ENCODE results near the gene BAHCC1.

The BAHCC1 gene

GRCh38 chr17:81481073-81481799 lies 86.0 kb downstream of the BAHCC1 start:
- Histone ChIP-seq H3K36me3 (ENCODE audit: insufficient read depth) (no peaks in the 10 kb centered on the region), H3K4me3 (IDR thresholded peaks at IDR 0.05; ENCODE audit: insufficient read depth, low read depth, low read length) (no peak overlapping the region)
- TF ChIP-seq CTCF (conservative IDR thresholded peaks at IDR 0.05; ENCODE audit: low read depth, low read length): no peak

GRCh38 chr17:81481815-81482505 lies 86.7 kb downstream of the BAHCC1 start:
- Histone ChIP-seq H3K4me3 (IDR thresholded peaks at IDR 0.05; ENCODE audit: insufficient read depth, low read depth, low read length) (no peak overlapping the region), H2AFZ (ENCODE audit: low read depth) (no peak overlapping the region), H3K4me2 (no peak overlapping the region), H3K27me3 (ENCODE audit: insufficient read depth, low read depth) (peaks cover 76% of the 10 kb centered on the region), H3K36me3 (ENCODE audit: insufficient read depth) (no peaks in the 10 kb centered on the region), H3K9ac (no peak overlapping the region), H3K79me2 (ENCODE audit: insufficient read depth, low read depth) (no peaks in the 10 kb centered on the region), H4K20me1 (ENCODE audit: insufficient read depth) (no peaks in the 10 kb centered on the region), H3K27ac (no peak overlapping the region), H3K4me1 (ENCODE audit: low read depth, poor library complexity, severe bottlenecking) (peaks cover 6% of the 10 kb centered on the region)
- TF ChIP-seq CTCF (conservative IDR thresholded peaks at IDR 0.05; ENCODE audit: low read depth, low read length): no peak

More at GRCh38 chr17:81481073-81481799, 86.0 kb downstream of the BAHCC1 start:
- Histone ChIP-seq H3K9ac (no peak overlapping the region), H3K27me3 (ENCODE audit: insufficient read depth, low read depth) (peaks cover 78% of the 10 kb centered on the region), H3K4me1 (ENCODE audit: low read depth, poor library complexity, severe bottlenecking) (peaks cover 6% of the 10 kb centered on the region), H4K20me1 (ENCODE audit: insufficient read depth) (no peaks in the 10 kb centered on the region), H3K79me2 (ENCODE audit: insufficient read depth, low read depth) (no peaks in the 10 kb centered on the region), H2AFZ (ENCODE audit: low read depth) (no peak overlapping the region), H3K4me2 (no peak overlapping the region), H3K27ac (no peak overlapping the region)

- no peak for TF ChIP-seq CTCF (conservative IDR thresholded peaks at IDR 0.05; ENCODE audit: low read depth, low read length)
- Histone ChIP-seq H3K4me3 (IDR thresholded peaks at IDR 0.05; ENCODE audit: insufficient read depth, low read depth, low read length) (no peak overlapping the region), H3K4me1 (ENCODE audit: low read depth, poor library complexity, severe bottlenecking) (peaks cover 6% of the 10 kb centered on the region), H3K4me2 (no peak overlapping the region), H3K9ac (no peak overlapping the region), H3K27ac (no peak overlapping the region), H3K36me3 (ENCODE audit: insufficient read depth) (no peaks in the 10 kb centered on the region), H3K27me3 (ENCODE audit: insufficient read depth, low read depth) (peaks cover 76% of the 10 kb centered on the region), H4K20me1 (ENCODE audit: insufficient read depth) (no peaks in the 10 kb centered on the region), H3K79me2 (ENCODE audit: insufficient read depth, low read depth) (no peaks in the 10 kb centered on the region), H2AFZ (ENCODE audit: low read depth) (no peak overlapping the region)
These were observed 87.4 kb downstream of the BAHCC1 start for GRCh38 chr17:81482673-81483072.

- Histone ChIP-seq H4K20me1 (ENCODE audit: insufficient read depth) (no peaks in the 10 kb centered on the region), H3K27ac (no peak overlapping the region), H2AFZ (ENCODE audit: low read depth) (no peak overlapping the region), H3K4me1 (ENCODE audit: low read depth, poor library complexity, severe bottlenecking) (peaks cover 6% of the 10 kb centered on the region), H3K9ac (no peak overlapping the region), H3K4me2 (no peak overlapping the region), H3K4me3 (IDR thresholded peaks at IDR 0.05; ENCODE audit: insufficient read depth, low read depth, low read length) (no peak overlapping the region), H3K79me2 (ENCODE audit: insufficient read depth, low read depth) (no peaks in the 10 kb centered on the region), H3K27me3 (ENCODE audit: insufficient read depth, low read depth) (peaks cover 72% of the 10 kb centered on the region), H3K36me3 (ENCODE audit: insufficient read depth) (no peaks in the 10 kb centered on the region)
- TF ChIP-seq CTCF (conservative IDR thresholded peaks at IDR 0.05; ENCODE audit: low read depth, low read length): no peak
These were observed 88.0 kb downstream of the BAHCC1 start for GRCh38 chr17:81483085-81483861.
